Activated CD4-positive, alpha-beta memory T cell treated with anti-CD3 and anti-CD28 coated beads for 36 hours (primary cell): ENCODE data around the gene KLHL6. TPM values are rescaled to one million over a fixed set of nuclear protein-coding genes. Genes with fewer than 3 reads are reported as not detected.

ENCODE experiments used
- CTCF ChIA-PET: fragments of 350-600 bp; sonication (Branson Sonifier 250); formaldehyde crosslinking; loops from one replicate; lab custom pipeline; 2021; ENCODE audit warnings: antibody characterized with exemption, inconsistent platforms; lab: Charles Lee
- POLR2A ChIA-PET: fragments of 350-600 bp; sonication (Branson Sonifier 250); formaldehyde crosslinking; loops from one replicate; lab custom pipeline; 2021; ENCODE audit warnings: antibody characterized with exemption; lab: Charles Lee
- DNase-seq: peaks from one replicate; pipeline ENCODE4 v3.0.0-alpha.2; 2020
- H3K27ac Mint-ChIP-seq: one replicate; pipeline ENCODE4 v1.8.0; 2021; ENCODE audit warnings: mixed read lengths
- H3K27me3 Mint-ChIP-seq: one replicate; pipeline ENCODE4 v1.8.0; 2021; ENCODE audit warnings: mixed read lengths
- H3K36me3 Mint-ChIP-seq: one replicate; pipeline ENCODE4 v1.8.0; 2021; ENCODE audit warnings: mixed read lengths
- H3K4me1 Mint-ChIP-seq: one replicate; pipeline ENCODE4 v1.8.0; 2021; ENCODE audit warnings: low read depth, mixed read lengths
- H3K4me3 Mint-ChIP-seq: one replicate; pipeline ENCODE4 v1.8.0; 2021; ENCODE audit warnings: mild to moderate bottlenecking, mixed read lengths
- H3K9me3 Mint-ChIP-seq: one replicate; pipeline ENCODE4 v1.8.0; 2021; ENCODE audit warnings: mixed read lengths
- intact Hi-C: fragments of 100-400 bp; cut with micrococcal nuclease; formaldehyde crosslinking; loops from one replicate; pipeline ENCODE4 v1.15.1; 2023
- total RNA-seq, 2 experiments: library from RNA; stranded (reverse); gene quantifications; one replicate each; pipeline ENCODE4 v1.2.3, GENCODE V29; 2021

The KLHL6 gene
- total RNA-seq, 2 experiments from 2014 or later: 63.5 to 65.2 TPM

GRCh38 chr3:183500981-183501704 is 54.4 kb downstream of the KLHL6 start:
- intact Hi-C loops: no loop called here
- ChIA-PET POLR2A (no interaction called here), CTCF (no interaction called here)
- Mint-ChIP-seq H3K36me3 (peaks cover 56% of the 10 kb centered on the region), H3K9me3 (no peaks in the 10 kb centered on the region), H3K27me3 (no peaks in the 10 kb centered on the region), H3K4me1 (peaks cover 4% of the 10 kb centered on the region), H3K4me3 (no peak overlapping the region), H3K27ac (no peak overlapping the region)
- peak; percentile 2 for DNase-seq

- H3K9me3 Mint-ChIP-seq: no peaks in the 10 kb centered on the region
- ChIA-PET POLR2A (no interaction called here), CTCF (no interaction called here)
- H3K4me3 Mint-ChIP-seq: no peak overlapping the region
- DNase-seq: no peak
- H3K36me3 Mint-ChIP-seq: peaks cover 51% of the 10 kb centered on the region
- no peak overlapping the region for H3K27ac Mint-ChIP-seq
- intact Hi-C loops: no loop called here
- no peaks in the 10 kb centered on the region for H3K27me3 Mint-ChIP-seq
- peaks cover 4% of the 10 kb centered on the region for H3K4me1 Mint-ChIP-seq
Observed at GRCh38 chr3:183500319-183500718, 55.2 kb downstream of the KLHL6 start.

GRCh38 chr3:183498634-183499033 is 56.9 kb downstream of the KLHL6 start:
- Mint-ChIP-seq H3K9me3 (no peaks in the 10 kb centered on the region), H3K36me3 (peaks cover 45% of the 10 kb centered on the region), H3K4me1 (peaks cover 3% of the 10 kb centered on the region), H3K27me3 (no peaks in the 10 kb centered on the region), H3K4me3 (no peak overlapping the region), H3K27ac (no peak overlapping the region)
- POLR2A ChIA-PET: no interaction called here
- CTCF ChIA-PET: no interaction called here
- intact Hi-C loops: no loop called here
- DNase-seq: no peak

DNA sequence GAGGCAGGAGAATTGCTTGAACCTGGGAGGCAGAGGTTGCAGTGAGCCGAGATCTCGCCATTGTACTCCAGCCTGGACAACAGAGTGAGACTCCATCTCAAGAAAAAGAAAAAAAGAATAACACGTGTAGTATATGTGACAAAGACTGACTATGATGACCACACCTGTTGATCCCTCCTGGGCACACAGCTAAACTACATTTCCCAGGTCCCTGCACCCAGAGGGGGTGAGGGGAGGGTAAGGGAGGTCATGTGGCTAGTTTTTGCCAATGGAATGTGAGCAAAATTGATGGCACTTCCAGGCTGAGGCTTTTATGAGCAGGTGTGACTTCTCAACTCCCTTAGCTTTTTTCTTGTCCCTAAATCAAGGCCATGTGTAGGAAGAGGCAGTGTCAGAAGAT is 58.2 kb downstream of the KLHL6 start:
- H3K36me3 Mint-ChIP-seq: peaks cover 47% of the 10 kb centered on the region
- peak; percentile 5 for DNase-seq

DNA sequence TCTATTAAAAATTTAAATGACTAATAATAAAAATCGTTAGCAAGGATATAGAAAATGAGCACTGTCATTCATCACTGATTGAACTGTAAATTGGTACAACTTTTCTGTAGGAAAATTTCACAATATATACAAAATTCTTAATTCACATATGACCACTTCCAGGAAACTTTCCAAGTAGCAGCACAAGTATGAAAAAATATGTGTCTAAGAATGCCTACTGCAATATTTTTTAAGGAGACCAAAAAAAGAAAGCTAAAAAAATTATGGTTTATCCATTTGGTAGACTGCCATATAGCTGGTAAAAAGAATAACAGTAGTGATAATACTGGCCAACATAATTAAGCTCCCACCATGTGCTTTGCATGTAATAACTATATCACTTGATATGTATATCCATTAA is 59.2 kb downstream of the KLHL6 start:
- Mint-ChIP-seq H3K27ac (peak overlapping the region; percentile 33), H3K4me3 (no peak overlapping the region), H3K4me1 (no peaks in the 10 kb centered on the region), H3K36me3 (peaks cover 52% of the 10 kb centered on the region), H3K27me3 (no peaks in the 10 kb centered on the region), H3K9me3 (no peaks in the 10 kb centered on the region)
- CTCF ChIA-PET: no interaction called here
- POLR2A ChIA-PET: no interaction called here
- no peak for DNase-seq
- intact Hi-C loops: no loop called here

More for the DNA sequence above, 58.2 kb downstream of the KLHL6 start:
- no peaks in the 10 kb centered on the region for H3K9me3 Mint-ChIP-seq
- ChIA-PET POLR2A (no interaction called here), CTCF (interaction anchor here (1.0 kb wide), 1 partner anchor 270 kb away, joined by 4 read pairs; no protein-coding TSS in a partner anchor)
- H3K4me3 Mint-ChIP-seq: no peak overlapping the region
- no peaks in the 10 kb centered on the region for H3K27me3 Mint-ChIP-seq
- no peaks in the 10 kb centered on the region for H3K4me1 Mint-ChIP-seq
- no peak overlapping the region for H3K27ac Mint-ChIP-seq
- intact Hi-C loops: no loop called here

GRCh38 chr3:183494341-183494740 is 61.2 kb downstream of the KLHL6 start:
- Mint-ChIP-seq H3K9me3 (no peaks in the 10 kb centered on the region), H3K27me3 (no peaks in the 10 kb centered on the region), H3K4me3 (no peak overlapping the region), H3K27ac (no peak overlapping the region), H3K4me1 (no peaks in the 10 kb centered on the region), H3K36me3 (peaks cover 42% of the 10 kb centered on the region)
- ChIA-PET POLR2A (no interaction called here), CTCF (interaction anchor here (1.2 kb wide), 1 partner anchor 272 kb away, joined by 3 read pairs; no protein-coding TSS in a partner anchor)
- DNase-seq: no peak
- intact Hi-C loops: no loop called here

- H3K27ac Mint-ChIP-seq: no peak overlapping the region
- POLR2A ChIA-PET: no interaction called here
- no peak overlapping the region for H3K4me3 Mint-ChIP-seq
- H3K9me3 Mint-ChIP-seq: no peaks in the 10 kb centered on the region
- no peaks in the 10 kb centered on the region for H3K27me3 Mint-ChIP-seq
- no peak for DNase-seq
- CTCF ChIA-PET: interaction anchor here (1.0 kb wide), 1 partner anchor 24 kb away, joined by 4 read pairs; no protein-coding TSS in a partner anchor
- intact Hi-C loops: no loop called here
- H3K4me1 Mint-ChIP-seq: no peaks in the 10 kb centered on the region
- peaks cover 40% of the 10 kb centered on the region for H3K36me3 Mint-ChIP-seq
Observed at GRCh38 chr3:183493296-183494045, 62.0 kb downstream of the KLHL6 start.

DNA sequence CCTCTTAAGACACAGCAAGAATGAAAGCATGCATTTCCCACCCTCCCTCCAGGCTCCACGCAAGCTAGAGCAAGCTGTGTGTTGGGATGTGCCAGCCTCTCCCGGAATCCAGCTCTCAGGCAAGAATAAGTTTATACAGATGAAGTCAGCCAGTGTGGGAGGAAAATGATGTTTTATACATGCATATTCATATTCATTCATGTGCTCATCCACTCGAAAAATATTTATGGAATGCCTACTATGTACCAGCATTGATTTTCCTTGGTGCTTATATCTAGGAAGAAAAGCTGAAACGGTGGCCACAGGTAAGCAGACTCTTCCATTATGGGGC is 62.7 kb downstream of the KLHL6 start:
- intact Hi-C loops: no loop called here
- Mint-ChIP-seq H3K9me3 (no peaks in the 10 kb centered on the region), H3K36me3 (peaks cover 36% of the 10 kb centered on the region), H3K4me1 (no peaks in the 10 kb centered on the region), H3K27ac (no peak overlapping the region), H3K4me3 (no peak overlapping the region), H3K27me3 (no peaks in the 10 kb centered on the region)
- ChIA-PET POLR2A (no interaction called here), CTCF (interaction anchor here (0.7 to 1.0 kb wide), 2 partner anchors 14 to 24 kb away, joined by 3 to 4 read pairs; no protein-coding TSS in a partner anchor)
- no peak for DNase-seq

DNA sequence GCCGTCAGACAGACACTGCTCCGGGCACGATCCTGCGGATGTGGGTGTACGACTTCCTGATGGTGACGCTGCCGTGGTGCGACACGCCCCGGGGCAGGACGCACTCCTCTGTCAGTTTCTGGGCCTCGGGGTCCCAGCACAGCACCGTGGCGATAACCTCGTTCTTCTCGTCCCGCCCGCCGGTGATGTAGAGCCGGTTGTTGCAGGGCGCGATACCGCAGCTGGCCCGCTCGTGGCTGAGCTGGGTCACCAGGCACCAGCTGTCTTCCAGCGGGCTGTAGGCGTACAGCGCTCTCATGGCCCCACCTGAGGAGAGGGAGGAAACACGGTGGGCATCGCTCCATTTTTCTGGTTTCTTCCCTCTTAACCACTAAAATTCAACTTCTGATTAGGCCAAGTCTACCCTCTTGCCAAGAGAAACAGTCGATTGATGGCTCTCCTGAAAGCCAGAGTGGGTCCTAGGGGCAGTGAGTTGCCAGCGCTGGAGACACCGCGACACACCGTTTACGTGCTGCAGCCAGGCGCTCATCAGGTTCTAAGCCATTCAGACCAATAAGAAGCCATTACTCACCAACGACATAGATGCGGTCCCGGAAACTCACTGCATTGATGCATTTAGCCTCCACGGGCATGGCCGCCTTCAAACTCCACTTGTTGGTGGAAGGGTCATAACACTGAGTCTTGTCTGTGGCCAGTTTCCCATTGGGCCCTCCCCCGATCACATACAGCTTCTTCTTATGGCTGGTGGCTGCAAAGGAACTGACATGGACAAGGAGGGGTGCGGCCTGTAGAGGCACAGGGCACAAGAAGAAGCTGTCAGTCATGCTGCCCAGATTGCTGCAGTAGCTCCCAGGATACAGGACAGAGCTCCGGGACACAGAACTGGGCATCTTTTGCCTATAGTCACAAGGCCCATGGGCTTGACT is 63.3 kb downstream of the KLHL6 start:
- ChIA-PET CTCF (interaction anchor here (0.7 to 1.0 kb wide), 2 partner anchors 13 to 23 kb away, joined by 3 to 4 read pairs; no protein-coding TSS in a partner anchor), POLR2A (interaction anchor here (0.5 kb wide), 1 partner anchor 207 kb away, joined by 4 read pairs; no protein-coding TSS in a partner anchor)
- Mint-ChIP-seq H3K27ac (no peak overlapping the region), H3K27me3 (no peaks in the 10 kb centered on the region), H3K4me1 (no peaks in the 10 kb centered on the region), H3K9me3 (no peaks in the 10 kb centered on the region), H3K4me3 (no peak overlapping the region), H3K36me3 (peaks cover 31% of the 10 kb centered on the region)
- intact Hi-C loops: no loop called here
- DNase-seq: no peak

- Mint-ChIP-seq H3K4me1 (no peaks in the 10 kb centered on the region), H3K9me3 (no peaks in the 10 kb centered on the region), H3K36me3 (peaks cover 30% of the 10 kb centered on the region), H3K27ac (no peak overlapping the region), H3K4me3 (no peak overlapping the region), H3K27me3 (no peaks in the 10 kb centered on the region)
- no peak for DNase-seq
- ChIA-PET POLR2A (no interaction called here), CTCF (no interaction called here)
- intact Hi-C loops: no loop called here
Observed at GRCh38 chr3:183491109-183491922, 64.2 kb downstream of the KLHL6 start.

GRCh38 chr3:183490653-183491052 is 64.9 kb downstream of the KLHL6 start:
- no peak for DNase-seq
- Mint-ChIP-seq H3K27ac (no peak overlapping the region), H3K36me3 (peaks cover 28% of the 10 kb centered on the region), H3K4me1 (no peaks in the 10 kb centered on the region), H3K4me3 (no peak overlapping the region), H3K9me3 (no peaks in the 10 kb centered on the region), H3K27me3 (no peaks in the 10 kb centered on the region)
- ChIA-PET POLR2A (no interaction called here), CTCF (no interaction called here)
- intact Hi-C loops: no loop called here
